Measurements from ENCODE around the gene CUL2. TPM values are rescaled to one million over a fixed set of nuclear protein-coding genes. Genes with fewer than 3 reads are reported as not detected.

CUL2 gene
- total RNA-seq, 1 donor from 2014 or later = 18.7 TPM

DNA sequence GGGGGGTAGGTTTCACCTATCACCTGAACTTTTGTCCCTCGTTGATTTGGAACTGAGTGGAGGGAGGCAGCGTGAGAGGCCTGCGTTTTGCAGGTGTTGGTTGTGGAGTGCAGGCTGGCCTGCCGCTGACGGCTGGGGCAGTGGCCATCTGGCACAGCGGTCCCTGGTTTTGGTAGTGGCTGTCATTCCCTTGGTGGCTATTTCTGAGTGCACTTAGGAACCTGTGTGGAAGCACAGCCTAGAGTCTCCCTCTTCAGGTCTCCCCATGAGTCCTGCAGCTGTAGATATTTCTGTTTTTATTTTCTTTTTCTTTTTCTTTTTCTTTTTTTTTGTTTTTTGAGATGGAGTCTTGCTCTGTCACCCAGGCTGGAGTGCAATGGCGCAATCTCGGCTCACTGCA is 129.2 kb downstream of the CUL2 start:
- no peak overlapping the region for H3K4me3 ChIP-seq
- no peaks in the 10 kb centered on the region for H3K27me3 ChIP-seq
- DNase-seq (ENCODE audit: extremely low spot score in 2 of 2) = no peak
- H3K27ac ChIP-seq = no peak overlapping the region
- no peak for TF ChIP-seq POLR2AphosphoS5 (IDR thresholded peaks at IDR 0.05; ENCODE audit: insufficient read depth in 1 of 2, low read depth in 1 of 2)
- TF ChIP-seq POLR2A (IDR thresholded peaks at IDR 0.05) = no peak
- TF ChIP-seq, protein P1, sequence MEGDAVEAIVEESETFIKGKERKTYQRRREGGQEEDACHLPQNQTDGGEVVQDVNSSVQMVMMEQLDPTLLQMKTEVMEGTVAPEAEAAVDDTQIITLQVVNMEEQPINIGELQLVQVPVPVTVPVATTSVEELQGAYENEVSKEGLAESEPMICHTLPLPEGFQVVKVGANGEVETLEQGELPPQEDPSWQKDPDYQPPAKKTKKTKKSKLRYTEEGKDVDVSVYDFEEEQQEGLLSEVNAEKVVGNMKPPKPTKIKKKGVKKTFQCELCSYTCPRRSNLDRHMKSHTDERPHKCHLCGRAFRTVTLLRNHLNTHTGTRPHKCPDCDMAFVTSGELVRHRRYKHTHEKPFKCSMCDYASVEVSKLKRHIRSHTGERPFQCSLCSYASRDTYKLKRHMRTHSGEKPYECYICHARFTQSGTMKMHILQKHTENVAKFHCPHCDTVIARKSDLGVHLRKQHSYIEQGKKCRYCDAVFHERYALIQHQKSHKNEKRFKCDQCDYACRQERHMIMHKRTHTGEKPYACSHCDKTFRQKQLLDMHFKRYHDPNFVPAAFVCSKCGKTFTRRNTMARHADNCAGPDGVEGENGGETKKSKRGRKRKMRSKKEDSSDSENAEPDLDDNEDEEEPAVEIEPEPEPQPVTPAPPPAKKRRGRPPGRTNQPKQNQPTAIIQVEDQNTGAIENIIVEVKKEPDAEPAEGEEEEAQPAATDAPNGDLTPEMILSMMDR (IDR thresholded peaks at IDR 0.05) = no peak
- intact Hi-C loops (cut with DNase I) = no loop called here
- no peaks in the 10 kb centered on the region for H3K36me3 ChIP-seq
- no peaks in the 10 kb centered on the region for H3K4me1 ChIP-seq
- no peaks in the 10 kb centered on the region for H3K9me3 ChIP-seq

DNA sequence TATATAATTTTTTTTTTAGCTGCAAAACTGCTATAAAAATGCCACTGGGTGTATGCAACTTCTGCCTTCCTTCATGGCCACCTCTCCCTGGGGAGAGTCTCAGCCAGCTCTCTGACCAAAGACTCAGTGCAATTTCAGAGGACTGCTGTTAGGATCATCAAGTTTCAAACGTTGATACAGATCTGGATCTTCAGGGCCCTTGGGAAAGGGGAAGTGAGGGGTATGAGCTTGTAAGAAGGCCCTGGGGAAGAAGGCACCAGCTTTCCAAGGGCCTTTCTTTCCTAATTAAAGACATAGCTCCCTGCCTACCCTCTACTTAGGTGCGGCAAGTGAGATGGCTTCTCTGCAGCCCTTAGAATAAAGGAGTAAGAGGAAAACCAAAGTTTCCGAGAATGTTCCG is 130.4 kb downstream of the CUL2 start:
- intact Hi-C loops (cut with DNase I) = no loop called here
- Histone ChIP-seq H3K36me3 (no peaks in the 10 kb centered on the region), H3K9me3 (no peaks in the 10 kb centered on the region)

DNA sequence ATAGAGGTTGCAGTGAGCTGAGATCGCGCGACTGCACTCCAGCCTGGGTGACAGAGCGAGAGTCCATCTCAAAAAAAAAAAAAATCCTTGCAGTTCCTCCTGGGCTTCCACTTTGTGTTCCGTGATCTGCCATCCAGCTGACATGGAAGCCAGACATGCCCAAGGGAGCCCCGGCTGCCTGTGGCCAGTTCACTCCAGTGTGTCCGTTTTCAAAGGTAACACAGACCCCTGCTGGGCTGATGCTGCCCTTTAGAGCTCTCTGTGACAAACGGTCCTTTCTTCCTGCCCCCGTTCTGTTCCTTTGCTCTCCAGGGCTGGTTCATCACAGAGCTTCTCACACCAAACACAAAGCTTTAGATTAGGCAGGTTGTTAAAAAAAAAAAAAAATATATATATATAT is 130.8 kb downstream of the CUL2 start:
- Histone ChIP-seq H3K27ac (no peak overlapping the region), H3K4me1 (peaks cover 10% of the 10 kb centered on the region), H3K4me3 (no peak overlapping the region), H3K27me3 (no peaks in the 10 kb centered on the region), H3K36me3 (no peaks in the 10 kb centered on the region), H3K9me3 (no peaks in the 10 kb centered on the region)
- intact Hi-C loops (cut with DNase I) = no loop called here
- no peak for DNase-seq (ENCODE audit: extremely low spot score in 2 of 2)
- TF ChIP-seq, protein P1 (IDR thresholded peaks at IDR 0.05) = no peak

More for the DNA sequence above, 130.4 kb downstream of the CUL2 start:
- TF ChIP-seq, protein P1 (IDR thresholded peaks at IDR 0.05) = no peak
- TF ChIP-seq POLR2AphosphoS5 (IDR thresholded peaks at IDR 0.05; ENCODE audit: insufficient read depth in 1 of 2, low read depth in 1 of 2) = no peak
- no peak for TF ChIP-seq POLR2A (IDR thresholded peaks at IDR 0.05)
- no peaks in the 10 kb centered on the region for H3K27me3 ChIP-seq
- H3K4me1 ChIP-seq = peaks cover 6% of the 10 kb centered on the region
- no peak for DNase-seq (ENCODE audit: extremely low spot score in 2 of 2)
- H3K4me3 ChIP-seq = no peak overlapping the region
- H3K27ac ChIP-seq = no peak overlapping the region

Small RNA genes lying within 50 kb of the gene (microRNA-seq; reads per million reads assigned to microRNA genes)
- gene MIR3611 (ENCODE audit: borderline number of aligned reads, borderline replicate concordance) = 1.4 reads per million

Small RNA genes lying within 50 kb of the gene (small RNA-seq; reads per million reads assigned to genes)
- gene MIR3611 (not detected), gene RNU7-77P (not detected)

Other genes starting within 250 kb of the CUL2 start
- 32.9 TPM for gene CREM, start 36.5 kb upstream of the CUL2 start, total RNA-seq
- 28.5 TPM for gene CCNY, start 246.2 kb upstream of the CUL2 start, total RNA-seq